GM19023 (cell line): Measurements from ENCODE around the gene NFKBIZ.

ENCODE experiments used
- ATAC-seq: cut with Tn5 transposase; IDR thresholded peaks from one replicate; pipeline ENCODE4 v1.9.1; 2021; ENCODE audit warnings: mild to moderate bottlenecking, moderate library complexity; ENCODE audit not compliant: unreplicated experiment

The NFKBIZ gene, protein sequence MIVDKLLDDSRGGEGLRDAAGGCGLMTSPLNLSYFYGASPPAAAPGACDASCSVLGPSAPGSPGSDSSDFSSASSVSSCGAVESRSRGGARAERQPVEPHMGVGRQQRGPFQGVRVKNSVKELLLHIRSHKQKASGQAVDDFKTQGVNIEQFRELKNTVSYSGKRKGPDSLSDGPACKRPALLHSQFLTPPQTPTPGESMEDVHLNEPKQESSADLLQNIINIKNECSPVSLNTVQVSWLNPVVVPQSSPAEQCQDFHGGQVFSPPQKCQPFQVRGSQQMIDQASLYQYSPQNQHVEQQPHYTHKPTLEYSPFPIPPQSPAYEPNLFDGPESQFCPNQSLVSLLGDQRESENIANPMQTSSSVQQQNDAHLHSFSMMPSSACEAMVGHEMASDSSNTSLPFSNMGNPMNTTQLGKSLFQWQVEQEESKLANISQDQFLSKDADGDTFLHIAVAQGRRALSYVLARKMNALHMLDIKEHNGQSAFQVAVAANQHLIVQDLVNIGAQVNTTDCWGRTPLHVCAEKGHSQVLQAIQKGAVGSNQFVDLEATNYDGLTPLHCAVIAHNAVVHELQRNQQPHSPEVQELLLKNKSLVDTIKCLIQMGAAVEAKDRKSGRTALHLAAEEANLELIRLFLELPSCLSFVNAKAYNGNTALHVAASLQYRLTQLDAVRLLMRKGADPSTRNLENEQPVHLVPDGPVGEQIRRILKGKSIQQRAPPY

DNA sequence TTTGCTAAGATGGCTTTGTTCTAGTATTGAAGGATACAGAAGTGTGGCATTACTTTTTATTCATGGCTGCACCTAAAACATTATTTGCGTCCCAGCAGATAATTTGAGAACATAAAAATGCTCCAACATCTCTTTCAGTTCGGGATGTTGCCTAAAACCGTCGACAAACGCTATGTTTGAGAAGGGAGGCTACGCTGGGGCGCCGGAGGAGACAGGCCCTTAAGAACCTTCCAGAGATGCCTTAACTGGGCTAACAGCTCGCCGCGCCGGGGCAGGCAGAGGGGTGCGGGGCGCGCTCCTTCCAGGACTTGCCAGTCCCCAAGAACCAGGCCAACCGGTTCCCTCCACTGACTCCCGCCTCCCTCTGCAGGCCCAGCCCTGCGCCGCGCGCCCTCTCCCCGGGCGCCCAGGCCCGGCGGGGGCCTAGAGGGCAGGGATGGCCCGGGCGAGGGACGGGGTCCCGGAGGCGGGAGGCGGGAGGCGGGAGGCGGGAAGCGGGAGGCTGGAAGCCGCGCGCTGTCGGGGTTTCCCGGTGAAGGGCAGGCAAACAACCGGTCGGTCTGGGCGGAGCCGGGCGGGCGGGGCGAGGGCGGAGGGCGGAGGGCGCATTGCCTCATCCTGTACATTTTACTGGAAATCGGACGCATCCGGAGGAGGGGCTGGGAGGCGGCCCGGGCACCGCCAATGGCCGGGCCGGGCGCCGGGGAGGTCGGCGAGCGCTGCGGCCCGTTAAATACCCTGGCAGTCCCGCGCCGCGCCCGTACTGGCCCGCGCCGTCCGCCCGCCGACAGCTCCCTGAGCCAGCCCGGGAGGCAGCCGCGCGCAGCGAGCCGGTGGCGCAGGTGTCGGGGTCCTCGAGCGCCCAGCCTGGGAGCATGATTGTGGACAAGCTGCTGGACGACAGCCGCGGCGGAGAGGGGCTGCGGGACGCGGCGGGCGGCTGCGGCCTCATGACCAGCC lies at the start of gene NFKBIZ:
Gene NFKBIZ, plus strand, starts transcription at position 761 of the 960 bp plus-strand sequence. Its CDS starts 115 bp downstream, at position 876.
- peak; percentile 83 for ATAC-seq

DNA sequence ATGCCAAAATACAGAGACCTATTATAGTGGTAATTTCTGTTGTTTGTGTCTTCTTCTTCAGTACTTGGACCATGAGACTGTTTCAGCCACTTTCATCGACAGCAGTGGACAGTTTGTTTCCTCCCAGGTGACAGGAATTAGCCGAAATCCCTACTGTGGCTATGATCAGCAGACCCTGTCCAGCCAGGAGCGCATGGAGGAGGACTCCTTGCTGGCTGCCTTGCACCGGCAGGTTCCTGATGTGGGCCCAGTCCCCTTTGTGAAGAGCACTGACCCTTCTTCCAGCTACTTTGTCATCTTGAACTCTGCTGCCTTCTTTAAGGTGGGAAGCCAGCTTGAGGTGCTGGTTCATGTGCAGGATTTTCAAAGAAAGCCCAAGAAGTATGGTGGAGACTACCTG lies 48.1 kb upstream of the NFKBIZ start:
- no peak for ATAC-seq

DNA sequence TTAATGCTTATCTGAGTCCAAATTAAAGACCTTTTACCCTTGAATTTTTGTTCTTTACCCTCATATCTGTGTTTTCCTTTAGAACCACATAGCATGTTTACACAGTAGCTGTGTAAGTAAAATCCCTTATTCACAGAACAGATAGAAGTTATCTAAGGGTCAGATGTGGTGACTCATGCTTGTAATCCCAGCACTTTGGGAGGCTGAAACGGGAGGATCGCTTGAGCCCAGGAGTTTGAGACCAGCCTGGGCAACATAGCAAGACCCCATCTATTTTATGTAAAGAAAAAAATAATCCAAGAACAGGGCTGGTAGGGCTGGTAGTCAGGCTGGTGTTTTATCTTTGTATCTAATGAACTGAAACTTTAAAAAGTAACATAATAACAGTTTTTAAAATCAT lies 47.1 kb upstream of the NFKBIZ start:
- ATAC-seq: no peak

DNA sequence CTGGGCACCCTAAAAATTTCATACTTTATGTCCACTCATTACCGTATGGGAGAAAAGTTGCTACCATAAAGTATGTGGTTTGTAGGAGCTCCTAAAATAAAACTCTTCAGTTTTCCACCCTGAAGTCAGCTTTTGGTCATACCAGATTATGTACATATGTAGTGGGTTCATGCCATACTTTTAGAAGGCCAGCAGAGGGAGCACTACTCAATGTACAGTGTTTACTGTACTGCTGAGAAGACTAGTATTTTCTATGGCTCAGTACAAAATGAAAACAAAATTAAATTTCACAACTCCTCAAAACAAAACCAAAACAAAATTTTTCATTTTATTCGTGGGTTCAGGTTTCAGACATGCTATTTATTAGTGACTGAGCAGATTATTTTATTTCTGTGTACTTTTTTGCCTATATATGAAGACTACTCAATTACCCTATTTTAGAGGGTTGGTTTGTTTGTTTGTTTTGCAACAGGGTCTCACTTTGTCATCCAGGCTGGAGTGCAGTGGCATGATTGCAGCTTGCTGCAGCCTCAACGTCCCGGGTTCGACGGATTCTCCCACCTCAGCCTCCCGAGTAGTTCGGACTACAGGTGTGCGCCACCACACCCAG lies 46.0 kb upstream of the NFKBIZ start:
- peak; percentile 98 for ATAC-seq

DNA sequence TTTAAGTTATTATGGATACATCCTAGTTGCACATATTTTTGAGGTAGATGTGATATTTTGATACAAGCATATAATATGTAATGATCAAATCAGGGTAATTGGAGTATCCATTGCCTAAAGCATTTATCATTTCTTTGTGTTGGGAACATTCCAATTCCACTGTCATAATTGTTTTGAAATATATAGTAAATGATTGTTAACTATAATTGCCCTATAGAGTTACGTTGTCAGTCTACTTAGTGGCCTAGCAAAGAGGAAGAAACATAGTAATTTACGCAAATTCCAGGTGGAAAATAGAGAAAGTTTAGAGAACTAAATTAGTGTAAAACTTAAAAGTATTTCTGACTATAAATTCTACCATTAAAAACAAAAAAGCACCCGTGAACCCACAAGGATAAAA lies 45.4 kb upstream of the NFKBIZ start:
- no peak for ATAC-seq

DNA sequence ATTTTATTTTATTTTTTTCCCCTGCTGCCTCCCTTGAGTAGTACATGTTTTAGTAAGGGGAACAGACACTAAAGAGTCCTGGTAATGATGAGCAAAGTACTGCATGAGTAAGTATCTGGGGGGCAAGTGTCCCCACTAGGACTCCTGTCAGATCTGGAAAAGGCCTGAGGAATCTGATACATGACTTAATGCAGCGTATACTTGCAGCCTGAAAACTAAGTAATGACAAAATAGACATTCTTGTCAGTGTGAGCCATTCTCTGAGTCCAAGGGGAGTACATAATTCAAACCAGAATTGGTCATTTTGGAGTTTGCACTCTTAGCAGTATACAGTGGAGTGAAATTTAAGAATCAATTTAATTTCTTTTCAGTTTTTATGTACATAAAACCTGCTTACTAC lies 42.8 kb upstream of the NFKBIZ start:
- no peak for ATAC-seq

DNA sequence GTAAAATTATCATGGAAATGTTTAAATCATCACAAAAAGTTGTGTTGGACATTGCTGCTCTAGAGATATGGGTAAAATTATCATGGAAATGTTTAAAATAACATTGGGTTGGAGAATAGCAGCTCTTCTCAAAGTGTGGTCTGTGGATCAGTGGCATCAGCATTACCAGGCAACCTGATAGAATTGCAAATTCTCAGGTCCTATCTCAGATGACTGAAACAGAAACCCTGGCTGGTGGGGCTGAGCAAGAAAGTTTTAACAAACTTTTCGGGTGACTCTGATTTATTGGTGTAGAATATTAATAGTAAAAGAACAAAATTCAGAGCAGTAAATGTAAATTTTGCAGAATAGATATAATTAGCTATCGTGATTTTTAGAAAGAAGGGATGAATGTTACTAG lies 41.4 kb upstream of the NFKBIZ start:
- no peak for ATAC-seq

DNA sequence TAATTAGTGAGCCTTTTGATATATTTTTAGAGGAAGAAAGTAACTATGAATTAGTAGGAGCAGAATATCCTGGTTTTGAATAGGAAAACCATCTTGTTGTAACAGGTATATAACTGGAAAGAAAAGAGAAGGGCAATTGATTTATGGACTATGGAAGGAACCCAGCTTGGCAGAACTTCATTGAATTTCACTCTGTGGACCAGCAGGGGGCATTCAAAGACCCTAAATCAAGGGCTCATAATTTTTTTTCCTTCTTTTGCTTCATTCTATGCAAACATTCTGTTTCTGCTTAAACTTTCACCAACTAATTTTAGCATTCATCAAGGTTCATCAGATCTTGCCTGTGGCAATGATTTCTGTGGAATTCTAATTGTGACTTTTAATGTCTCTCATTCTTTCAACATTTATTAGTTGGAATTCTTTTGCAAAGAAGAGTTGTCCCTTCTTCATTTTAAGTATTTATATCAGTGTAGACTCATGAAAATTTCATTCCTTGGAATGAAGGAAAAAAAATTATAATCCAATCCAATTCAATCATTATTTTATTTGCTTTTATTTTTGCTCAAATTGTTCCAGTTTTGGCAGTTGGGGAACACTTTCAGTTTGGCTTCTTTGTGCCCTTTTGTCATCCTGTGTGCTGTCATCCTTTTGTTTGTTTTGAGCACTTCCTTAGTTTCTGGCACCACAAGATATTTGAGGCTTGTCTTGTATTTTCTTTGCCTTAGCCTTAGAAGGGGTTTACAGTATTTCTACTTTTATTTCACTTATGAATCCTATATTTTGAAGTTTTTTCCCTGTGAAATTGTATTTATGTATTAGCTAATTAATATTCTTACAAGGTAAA lies 39.9 kb upstream of the NFKBIZ start:
- no peak for ATAC-seq

DNA sequence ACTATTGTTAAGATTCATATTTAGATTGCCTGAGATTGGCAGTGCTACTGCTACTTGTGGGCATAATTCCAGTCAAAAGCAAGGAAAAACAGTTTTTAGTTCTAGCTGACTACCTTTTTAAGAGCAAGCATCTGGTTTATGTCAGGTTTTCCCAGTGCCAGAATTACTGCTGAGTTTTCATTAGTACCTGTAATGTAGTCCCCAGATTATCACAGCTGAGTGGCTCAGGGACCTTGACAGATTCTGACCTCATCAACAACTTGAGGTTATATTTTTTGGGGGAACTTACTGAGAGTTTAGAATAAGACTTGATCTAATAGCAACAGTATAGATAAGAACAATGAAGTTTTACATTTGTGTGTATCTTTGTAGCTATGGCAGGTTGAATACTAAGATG lies 39.3 kb upstream of the NFKBIZ start:
- ATAC-seq: no peak

DNA sequence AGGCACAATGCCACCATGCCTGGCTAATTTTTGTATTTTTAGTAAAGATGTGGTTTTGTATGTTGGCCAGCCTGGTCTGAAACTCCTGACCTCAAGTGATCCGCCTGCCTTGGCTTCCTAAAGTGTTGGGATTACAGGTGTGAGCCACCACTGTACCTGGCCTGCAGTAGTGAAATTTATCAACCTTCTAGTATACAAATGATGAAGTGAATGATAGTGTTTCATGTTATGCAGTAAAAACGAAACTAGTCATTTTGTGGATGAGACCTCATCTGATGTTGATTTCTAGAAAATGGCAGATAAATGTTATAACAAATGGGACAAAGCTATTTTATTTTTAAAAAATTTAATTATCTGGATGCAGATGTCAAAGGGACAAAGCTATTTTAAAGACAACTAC lies 37.4 kb upstream of the NFKBIZ start:
- no peak for ATAC-seq

DNA sequence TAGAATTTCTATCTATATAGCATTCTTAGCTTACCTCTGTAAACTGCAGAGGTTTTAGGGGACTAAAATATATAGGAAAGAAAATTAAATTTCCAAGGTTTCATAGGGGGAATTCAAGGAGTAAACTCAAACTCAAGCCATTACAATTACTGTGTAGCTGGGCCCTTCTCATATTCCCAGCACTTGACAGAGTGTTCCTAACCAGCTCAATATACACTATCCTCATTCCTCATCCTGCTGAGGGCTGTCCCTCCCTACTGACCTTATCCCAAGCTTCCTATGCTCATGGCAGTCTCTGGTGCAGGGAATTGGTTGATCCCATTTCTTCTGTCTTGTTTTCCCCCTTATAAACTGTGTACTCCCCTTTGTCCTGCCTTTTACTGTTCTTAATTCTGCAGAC lies 36.4 kb upstream of the NFKBIZ start:
- ATAC-seq: no peak

DNA sequence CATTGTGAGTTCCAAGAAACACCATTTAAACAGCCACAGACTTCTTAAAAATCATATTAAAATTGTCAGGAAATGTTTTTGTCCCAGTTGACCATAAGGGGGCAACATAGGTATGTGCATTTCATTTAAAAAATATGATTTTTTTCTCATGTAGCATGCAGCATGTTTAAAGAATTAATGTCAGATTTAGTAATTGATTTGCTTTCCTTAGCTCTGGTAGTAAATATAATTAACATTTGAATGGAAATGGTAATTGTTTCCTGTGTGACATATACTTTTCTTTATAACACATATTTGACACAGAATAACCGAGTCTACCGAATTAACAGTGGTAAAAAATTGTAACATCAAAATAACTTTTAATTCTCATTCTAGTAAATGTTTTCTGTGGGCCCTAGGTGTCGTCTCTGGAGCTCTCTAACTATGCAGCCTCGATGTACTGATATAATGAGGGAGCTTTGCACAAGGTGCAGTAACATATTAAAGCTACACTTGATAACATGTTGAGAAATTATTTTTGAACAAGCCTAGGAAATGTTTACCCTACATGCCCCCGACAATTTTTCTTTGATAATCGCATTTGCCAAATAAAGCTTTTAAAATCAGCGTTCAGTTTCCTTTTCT lies 35.4 kb upstream of the NFKBIZ start:
- no peak for ATAC-seq

DNA sequence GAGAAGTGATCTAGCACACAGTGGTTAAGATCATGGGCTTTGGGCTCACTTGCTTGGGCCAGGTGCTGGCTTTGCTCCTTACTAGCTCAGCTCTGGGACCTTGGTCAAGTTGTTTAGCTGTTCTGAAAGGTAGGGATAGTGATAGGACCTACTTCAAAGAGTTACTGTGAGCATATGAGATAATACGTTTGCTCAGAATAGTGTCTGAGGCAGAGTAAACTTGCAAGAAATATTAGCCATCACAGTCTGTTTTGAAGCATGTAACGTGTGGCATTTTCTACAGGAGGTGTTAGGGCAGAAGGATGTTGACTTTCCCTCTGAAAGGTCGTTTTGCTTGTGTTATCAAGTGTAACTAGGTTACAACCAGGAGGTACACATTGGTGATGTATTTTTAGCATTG lies 34.5 kb upstream of the NFKBIZ start:
- no peak for ATAC-seq

DNA sequence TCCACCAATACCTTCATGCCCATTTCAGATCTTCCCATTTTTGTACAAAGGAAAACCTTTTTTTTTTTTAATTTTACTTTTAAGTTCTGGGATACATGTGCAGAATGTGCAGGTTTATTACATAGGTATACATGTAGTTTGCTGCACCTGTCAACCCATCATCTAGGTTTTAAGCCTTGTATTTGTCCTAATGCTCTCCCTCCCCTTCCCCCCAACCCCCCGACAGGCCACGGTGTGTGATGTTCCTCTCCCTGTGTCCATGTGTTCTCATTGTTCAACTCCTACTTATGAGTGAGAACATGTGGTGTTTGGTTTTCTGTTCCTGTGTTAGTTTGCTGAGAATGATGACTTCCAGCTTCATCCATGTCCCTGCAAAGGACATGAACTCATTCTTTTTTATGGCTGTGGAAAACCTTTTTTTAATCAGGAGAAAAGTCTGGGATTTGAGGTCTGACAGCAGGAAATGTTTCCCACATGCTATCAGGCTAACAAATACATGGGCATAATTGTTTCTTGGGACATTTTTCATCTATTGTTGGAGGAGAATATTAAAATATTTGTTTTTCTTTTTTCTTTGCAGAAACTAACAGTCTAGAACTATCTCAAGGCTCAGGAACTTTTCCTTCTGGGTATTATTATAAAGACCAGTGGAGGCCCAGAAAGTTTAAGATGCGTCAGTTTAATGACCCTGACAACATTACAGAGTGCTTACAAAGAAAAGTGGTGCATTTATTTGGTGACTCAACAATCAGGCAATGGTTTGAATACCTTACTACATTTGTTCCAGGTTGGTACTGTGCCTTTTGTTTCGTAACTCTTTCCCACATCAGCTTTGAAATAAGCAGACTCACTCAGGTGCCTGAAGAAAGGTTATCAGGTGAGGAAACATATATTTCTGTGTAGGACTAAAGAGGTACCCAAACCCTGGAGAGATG lies 32.8 kb upstream of the NFKBIZ start:
- ATAC-seq: no peak

DNA sequence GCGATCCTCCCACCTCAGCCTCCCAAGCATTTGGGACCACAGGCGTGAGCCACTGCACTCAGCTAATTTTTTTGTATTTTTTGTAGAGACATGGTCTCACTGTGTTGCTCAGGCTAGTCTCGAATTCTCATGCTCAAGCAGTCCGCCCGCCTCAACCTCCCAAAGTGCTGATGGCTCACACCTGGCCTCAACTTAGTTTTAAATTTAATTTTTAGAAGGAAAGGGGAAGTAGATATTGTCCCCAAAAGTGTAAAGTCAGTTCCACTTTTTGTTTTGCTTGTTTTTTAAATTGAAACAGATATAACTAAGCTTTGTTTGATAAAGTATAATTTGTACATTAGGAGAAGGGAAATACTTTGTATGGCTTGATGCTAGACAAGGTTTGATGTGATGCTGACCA lies 31.3 kb upstream of the NFKBIZ start:
- no peak for ATAC-seq

DNA sequence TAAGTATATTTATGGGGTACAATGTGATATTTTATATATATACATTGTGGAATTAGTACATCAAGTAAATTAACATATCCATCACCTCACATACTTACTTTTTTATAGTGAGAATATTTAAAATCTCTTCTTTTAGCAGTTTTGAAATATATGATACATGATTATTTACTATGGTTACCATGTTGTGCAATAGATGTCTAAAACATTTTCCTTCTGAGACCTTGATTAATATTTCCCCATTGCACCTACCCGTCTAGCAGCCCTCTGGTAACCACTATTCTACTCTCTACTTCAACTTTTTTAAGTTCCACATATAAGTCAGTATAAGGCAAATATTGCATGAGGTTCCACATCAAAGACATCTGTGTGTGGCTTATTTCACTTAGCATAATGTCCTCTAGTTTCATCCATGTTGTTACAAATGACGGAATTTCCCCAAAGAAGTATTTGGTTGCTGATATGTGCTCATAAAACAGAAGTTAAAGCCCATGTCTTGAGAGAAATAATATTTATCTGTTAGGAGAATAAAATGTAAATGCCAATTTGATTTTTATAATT lies 29.6 kb upstream of the NFKBIZ start:
- ATAC-seq: peak; percentile 68

DNA sequence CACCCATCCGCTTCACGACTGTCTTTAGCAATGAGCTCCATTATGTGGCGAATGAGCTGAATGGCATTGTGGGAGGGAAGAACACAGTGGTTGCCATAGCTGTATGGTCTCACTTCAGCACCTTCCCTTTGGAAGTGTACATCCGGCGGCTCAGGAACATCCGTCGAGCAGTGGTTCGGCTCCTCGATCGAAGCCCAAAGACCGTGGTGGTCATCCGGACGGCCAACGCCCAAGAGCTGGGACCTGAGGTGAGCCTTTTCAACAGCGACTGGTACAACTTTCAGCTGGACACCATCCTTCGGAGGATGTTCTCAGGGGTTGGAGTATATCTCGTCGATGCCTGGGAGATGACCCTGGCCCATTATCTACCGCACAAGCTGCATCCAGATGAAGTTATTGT lies 27.8 kb upstream of the NFKBIZ start:
- ATAC-seq: no peak

DNA sequence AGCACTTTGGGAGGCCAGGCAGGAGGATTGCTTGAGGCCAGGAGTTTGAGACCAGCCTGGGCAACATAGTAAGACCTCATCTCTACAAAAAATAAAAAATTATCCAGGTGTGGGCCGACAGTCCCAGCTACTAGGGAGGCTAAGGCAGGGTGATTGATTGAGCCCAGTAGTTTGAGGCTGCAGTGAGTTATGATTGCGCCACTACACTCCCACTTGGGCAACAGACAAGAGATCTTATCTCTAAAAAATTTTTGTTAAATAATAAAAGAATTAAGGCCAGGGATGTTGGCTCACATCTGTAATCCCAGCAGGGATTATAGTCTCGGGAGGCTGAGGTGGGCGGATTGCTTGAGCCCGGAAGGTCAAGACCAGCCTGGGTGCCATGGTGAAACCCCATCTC lies 25.8 kb upstream of the NFKBIZ start:
- no peak for ATAC-seq
